Muscle of leg (tissue), 11 donors: ENCODE data around the gene PROX1. TPM values are rescaled to one million over a fixed set of nuclear protein-coding genes. Genes with fewer than 3 reads are reported as not detected.

ENCODE experiments used
- DNase-seq: peaks from one replicate; pipeline ENCODE4 v3.0.0; 2013
- H3K27ac ChIP-seq: one replicate; pipeline ENCODE4 v1.5.1; 2013; ENCODE audit warnings: mild to moderate bottlenecking, low read length, control low read depth
- H3K27me3 ChIP-seq: one replicate; pipeline ENCODE4 v1.6.1; 2013; ENCODE audit warnings: low read length; ENCODE audit not compliant: control insufficient read depth, insufficient read depth
- H3K36me3 ChIP-seq: one replicate; pipeline ENCODE4 v1.6.1; 2013; ENCODE audit warnings: low read length; ENCODE audit not compliant: control insufficient read depth, insufficient read depth
- H3K4me1 ChIP-seq: one replicate; pipeline ENCODE4 v1.6.1; 2013; ENCODE audit warnings: low read length; ENCODE audit not compliant: control insufficient read depth, insufficient read depth
- H3K4me3 ChIP-seq: one replicate; pipeline ENCODE4 v1.5.1; 2013; ENCODE audit warnings: low read length, control low read depth
- H3K9me3 ChIP-seq: replicated peaks from 2 replicates; pipeline ENCODE4 v1.6.1; 2013; ENCODE audit warnings: low read depth, low read length; ENCODE audit not compliant: control insufficient read depth
- WGBS: methylation state at CpG from one replicate; pipeline ENCODE4 v1.1.5; 2013; ENCODE audit warnings: missing lambda C conversion rate; ENCODE audit not compliant: insufficient coverage; 5-methylcytosine and 5-hydroxymethylcytosine counted together
- polyA plus RNA-seq, 8 donors: library from polyadenylated mRNA; unstranded; fragments of 120-200 nt; gene quantifications; one replicate each; pipeline versions ENCODE4 v1.2.1 to v1.2.3, GENCODE V29; 2013; ENCODE audit warnings: inconsistent platforms in 1 of 8, low replicate concordance in 1 of 8; ENCODE audit not compliant: insufficient read length in 8 of 8, insufficient read depth in 1 of 8
- total RNA-seq: library from RNA; stranded (reverse); fragments of 120-200 nt; gene quantifications from one replicate; pipeline ENCODE4 v1.2.4, GENCODE V29; 2013

PROX1 gene
- total and polyA plus RNA-seq, 9 donors, result 6.5 to 13.8 (median 10.5) TPM

DNA sequence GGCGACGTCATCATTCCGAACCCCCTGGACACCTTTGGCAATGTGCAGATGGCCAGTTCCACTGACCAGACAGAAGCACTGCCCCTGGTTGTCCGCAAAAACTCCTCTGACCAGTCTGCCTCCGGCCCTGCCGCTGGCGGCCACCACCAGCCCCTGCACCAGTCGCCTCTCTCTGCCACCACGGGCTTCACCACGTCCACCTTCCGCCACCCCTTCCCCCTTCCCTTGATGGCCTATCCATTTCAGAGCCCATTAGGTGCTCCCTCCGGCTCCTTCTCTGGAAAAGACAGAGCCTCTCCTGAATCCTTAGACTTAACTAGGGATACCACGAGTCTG is 10.0 kb downstream of the PROX1 start:
- WGBS, result 93% methylated on average over 13 of the region's 13 CpGs
- H3K9me3 ChIP-seq, result no peaks in the 10 kb centered on the region
- H3K4me3 ChIP-seq, result no peak overlapping the region
- H3K36me3 ChIP-seq, result peaks cover 8% of the 10 kb centered on the region
- peak overlapping the region; percentile 95 for H3K27ac ChIP-seq
- H3K4me1 ChIP-seq, result peaks cover 26% of the 10 kb centered on the region
- DNase-seq, result no peak
- peaks cover 4% of the 10 kb centered on the region for H3K27me3 ChIP-seq

DNA sequence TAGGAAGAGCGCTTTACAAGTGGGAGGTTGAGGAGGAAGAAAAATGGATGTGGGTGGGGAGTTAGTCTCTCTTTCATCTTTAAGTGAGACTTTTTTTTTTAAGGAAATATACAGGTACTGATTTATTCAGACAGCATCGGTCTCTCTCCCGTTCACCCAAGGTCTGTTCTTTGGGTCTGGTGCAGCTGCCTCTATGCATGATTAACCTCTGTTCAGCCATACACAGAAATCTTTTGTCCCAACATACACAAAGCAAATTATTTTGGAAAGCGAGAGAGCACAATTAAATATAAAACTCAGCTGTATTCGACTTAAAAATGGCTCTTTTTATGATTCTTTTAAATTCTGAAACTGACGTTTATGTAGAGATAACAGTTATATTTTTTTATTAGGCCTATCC is 11.0 kb downstream of the PROX1 start:
- Histone ChIP-seq H3K4me1 (peaks cover 26% of the 10 kb centered on the region), H3K27ac (no peak overlapping the region), H3K4me3 (no peak overlapping the region), H3K36me3 (peaks cover 8% of the 10 kb centered on the region), H3K27me3 (peaks cover 3% of the 10 kb centered on the region), H3K9me3 (no peaks in the 10 kb centered on the region)
- no peak for DNase-seq
- no CpG with 5 or more reads among the region's 6 CpGs for whole genome bisulfite sequencing

DNA sequence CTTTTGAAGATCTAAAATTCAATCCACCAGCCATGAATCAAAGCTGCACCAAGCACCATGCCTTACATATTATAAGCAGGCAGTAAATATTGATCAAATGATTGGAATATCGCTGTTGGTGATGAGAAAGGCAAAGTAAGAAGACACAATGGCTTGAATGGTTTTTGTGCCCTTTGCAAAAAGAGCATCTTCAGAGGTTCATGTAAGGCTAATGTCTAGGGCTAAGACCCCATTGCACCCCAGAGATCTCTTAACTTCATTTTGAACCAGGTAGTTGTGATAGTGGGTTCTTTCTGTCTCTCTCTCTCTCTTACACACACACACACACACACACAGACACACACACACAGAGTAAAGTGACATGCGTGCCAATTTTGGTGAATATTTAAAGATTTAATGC is 12.0 kb downstream of the PROX1 start:
- DNase-seq, result no peak
- Histone ChIP-seq H3K27me3 (no peaks in the 10 kb centered on the region), H3K4me1 (peaks cover 23% of the 10 kb centered on the region), H3K9me3 (no peaks in the 10 kb centered on the region), H3K4me3 (no peak overlapping the region), H3K27ac (no peak overlapping the region), H3K36me3 (peaks cover 8% of the 10 kb centered on the region)
- no CpG with 5 or more reads among the region's 2 CpGs for WGBS

DNA sequence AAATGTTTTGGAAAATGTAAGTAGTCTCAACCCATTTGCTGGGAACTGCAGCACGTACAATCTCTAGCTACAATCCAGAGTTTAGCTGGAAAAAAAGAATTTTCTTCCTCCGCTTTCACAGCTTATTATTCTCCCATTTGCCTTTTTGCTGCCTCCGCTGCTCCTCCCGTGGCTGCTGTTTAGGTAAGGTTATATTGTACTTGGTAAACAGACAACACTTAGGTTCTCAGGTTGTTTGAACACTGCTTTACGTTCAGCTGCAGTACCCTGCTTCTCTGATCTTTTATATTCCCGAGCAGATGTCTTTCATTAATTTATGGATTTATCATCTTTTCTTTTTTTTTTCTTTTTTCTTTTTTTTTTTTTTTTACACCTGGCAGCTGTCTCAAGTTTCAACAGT is 14.3 kb downstream of the PROX1 start:
- Histone ChIP-seq H3K4me1 (peaks cover 14% of the 10 kb centered on the region), H3K9me3 (no peaks in the 10 kb centered on the region), H3K36me3 (peaks cover 10% of the 10 kb centered on the region), H3K27me3 (no peaks in the 10 kb centered on the region), H3K4me3 (no peak overlapping the region), H3K27ac (peak overlapping the region; percentile 78)
- DNase-seq, result no peak
- no CpG with 5 or more reads among the region's 6 CpGs for WGBS

DNA sequence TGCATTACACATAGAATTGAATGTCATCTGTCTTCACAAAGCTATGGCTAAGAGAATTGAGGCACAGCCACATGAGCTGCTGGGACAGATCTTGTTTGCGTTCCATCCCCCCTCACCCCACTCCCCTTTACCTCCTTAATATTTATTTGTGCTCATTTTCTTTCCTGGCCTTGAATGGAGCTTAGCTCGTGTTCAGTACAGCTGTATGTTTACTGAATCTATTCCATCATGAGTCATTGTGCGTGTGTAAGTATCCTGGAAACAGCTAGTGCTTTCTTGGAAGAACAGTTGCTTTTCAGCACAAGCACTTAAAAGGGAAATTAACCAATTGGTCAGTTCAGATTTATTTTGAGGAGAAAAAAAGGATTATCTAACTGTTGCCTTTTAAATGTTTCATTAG is 14.7 kb downstream of the PROX1 start:
- H3K4me1 ChIP-seq, result peaks cover 10% of the 10 kb centered on the region
- peak; percentile 97 for DNase-seq
- H3K4me3 ChIP-seq, result no peak overlapping the region
- peaks cover 7% of the 10 kb centered on the region for H3K36me3 ChIP-seq
- no peaks in the 10 kb centered on the region for H3K9me3 ChIP-seq
- peak overlapping the region; percentile 78 for H3K27ac ChIP-seq
- WGBS, result 20% methylated on average over 1 of the region's 3 CpGs
- H3K27me3 ChIP-seq, result no peaks in the 10 kb centered on the region

DNA sequence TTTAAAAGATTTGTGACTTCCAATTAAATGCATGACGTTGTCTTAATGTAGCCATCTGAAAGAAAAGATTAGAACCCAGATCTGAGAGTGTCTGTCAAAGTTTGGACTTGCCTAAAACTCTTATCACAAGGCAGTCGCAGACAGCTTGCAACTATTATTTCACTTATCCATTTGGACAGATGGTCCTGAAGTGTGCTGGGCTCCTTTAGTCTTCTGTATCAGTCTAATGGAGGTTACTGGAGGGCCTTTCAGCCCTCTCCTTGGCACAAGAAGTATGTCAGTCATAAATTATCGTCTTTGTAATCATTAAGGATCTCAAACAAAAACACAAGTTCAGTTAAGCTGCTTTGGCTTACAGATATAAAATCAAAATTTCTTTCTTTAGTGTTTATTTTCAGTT is 15.5 kb downstream of the PROX1 start:
- H3K27me3 ChIP-seq, result no peaks in the 10 kb centered on the region
- WGBS, result no CpG with 5 or more reads among the region's 3 CpGs
- peaks cover 2% of the 10 kb centered on the region for H3K36me3 ChIP-seq
- DNase-seq, result no peak
- H3K4me3 ChIP-seq, result no peak overlapping the region
- no peaks in the 10 kb centered on the region for H3K9me3 ChIP-seq
- no peak overlapping the region for H3K27ac ChIP-seq
- peaks cover 8% of the 10 kb centered on the region for H3K4me1 ChIP-seq

DNA sequence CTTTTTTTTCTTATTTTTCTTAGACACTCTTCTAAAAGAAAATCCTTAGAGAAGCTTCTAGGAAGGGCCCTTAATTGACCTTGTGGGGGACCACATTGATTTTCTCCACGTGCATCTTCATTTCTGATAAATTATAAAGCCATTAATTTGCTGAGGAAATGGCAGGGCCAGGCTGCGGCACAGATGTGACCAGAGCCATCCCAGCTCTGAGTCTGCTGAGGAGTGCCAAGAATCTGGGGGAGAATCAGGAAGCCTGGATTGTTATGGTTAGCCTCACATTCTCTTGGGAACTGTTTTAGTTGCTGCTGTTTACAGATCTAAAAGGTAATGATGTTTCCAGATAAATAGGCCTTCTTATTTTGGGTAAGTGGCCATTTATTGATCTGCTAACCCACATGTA is 16.2 kb downstream of the PROX1 start:
- no peak overlapping the region for H3K4me3 ChIP-seq
- peak; percentile 52 for DNase-seq

DNA sequence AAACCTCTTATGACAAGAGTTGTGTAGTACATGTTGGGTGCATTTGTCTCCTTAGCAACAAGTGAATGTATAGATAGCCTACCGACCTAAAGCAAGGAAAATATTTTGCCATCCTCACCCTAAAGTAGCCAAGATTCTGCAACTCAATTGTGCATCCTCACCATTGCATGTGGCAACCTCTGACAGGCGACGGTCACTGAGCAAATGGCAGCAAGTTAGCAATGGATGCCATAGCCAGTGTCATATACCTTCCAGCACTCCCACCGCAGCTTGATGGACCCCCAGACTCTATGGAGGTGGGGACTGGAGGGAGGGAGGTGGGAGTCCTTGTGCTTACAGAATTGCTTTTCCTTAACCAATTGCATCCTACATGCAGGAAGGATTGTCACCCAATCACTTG is 17.0 kb downstream of the PROX1 start:
- peaks cover 11% of the 10 kb centered on the region for H3K4me1 ChIP-seq
- H3K27me3 ChIP-seq, result no peaks in the 10 kb centered on the region
- peaks cover 2% of the 10 kb centered on the region for H3K36me3 ChIP-seq

More for the DNA sequence above, 16.2 kb downstream of the PROX1 start:
- WGBS, result no CpG with 5 or more reads among the region's 2 CpGs
- Histone ChIP-seq H3K27ac (peak overlapping the region; percentile 25), H3K9me3 (no peaks in the 10 kb centered on the region), H3K4me1 (peaks cover 9% of the 10 kb centered on the region), H3K27me3 (no peaks in the 10 kb centered on the region), H3K36me3 (peaks cover 2% of the 10 kb centered on the region)

DNA sequence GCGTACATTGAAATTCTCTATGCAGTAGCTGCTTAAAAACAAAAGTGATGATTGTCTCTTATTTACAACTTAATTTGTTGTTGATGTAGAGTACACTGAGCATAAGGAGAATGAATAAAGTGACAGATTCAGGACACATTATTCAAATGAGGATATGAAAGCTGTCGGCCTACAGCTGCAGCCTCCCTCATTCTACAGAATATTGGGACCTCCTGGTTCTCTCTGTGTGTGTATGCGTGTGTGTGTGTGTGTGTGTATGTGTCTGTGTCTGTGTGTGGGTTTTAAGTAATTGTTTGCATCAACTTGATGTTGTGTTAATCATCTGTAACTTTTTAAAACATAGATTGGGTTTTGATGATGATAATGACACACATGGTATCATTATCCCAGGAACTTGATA is 17.9 kb downstream of the PROX1 start:
- H3K27me3 ChIP-seq, result no peaks in the 10 kb centered on the region
- DNase-seq, result no peak
- H3K9me3 ChIP-seq, result no peaks in the 10 kb centered on the region

More for the DNA sequence above, 17.0 kb downstream of the PROX1 start:
- Histone ChIP-seq H3K27ac (no peak overlapping the region), H3K9me3 (no peaks in the 10 kb centered on the region), H3K4me3 (no peak overlapping the region)
- WGBS, result 100% methylated on average over 2 of the region's 4 CpGs
- DNase-seq, result no peak

DNA sequence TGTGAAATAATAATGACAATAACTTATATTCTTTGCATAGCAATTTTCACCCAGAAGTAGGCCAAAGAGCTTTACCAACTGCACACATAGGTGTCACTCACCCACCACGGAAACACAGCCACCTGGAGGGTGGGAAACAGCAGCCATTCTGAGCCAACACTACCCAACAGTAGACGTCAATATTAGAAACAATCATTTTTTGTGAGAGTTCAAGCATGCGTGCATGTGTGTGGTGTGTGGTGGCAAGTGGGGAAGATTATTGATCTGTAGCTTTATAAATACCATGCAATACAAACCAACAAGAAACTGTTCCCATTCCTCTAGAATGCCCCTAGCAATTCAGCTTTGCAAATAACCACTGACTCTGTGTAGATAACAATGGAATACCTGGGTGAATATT is 19.1 kb downstream of the PROX1 start:
- H3K4me1 ChIP-seq, result peaks cover 9% of the 10 kb centered on the region
- no peak for DNase-seq
- H3K36me3 ChIP-seq, result peaks cover 8% of the 10 kb centered on the region
- no peak overlapping the region for H3K27ac ChIP-seq
- no CpG with 5 or more reads among the region's 3 CpGs for WGBS
- H3K9me3 ChIP-seq, result no peaks in the 10 kb centered on the region
- no peaks in the 10 kb centered on the region for H3K27me3 ChIP-seq
- H3K4me3 ChIP-seq, result no peak overlapping the region

More for the DNA sequence above, 17.9 kb downstream of the PROX1 start:
- Histone ChIP-seq H3K36me3 (peaks cover 4% of the 10 kb centered on the region), H3K4me3 (no peak overlapping the region), H3K27ac (no peak overlapping the region), H3K4me1 (peaks cover 11% of the 10 kb centered on the region)
- no CpG with 5 or more reads among the region's 3 CpGs for WGBS

DNA sequence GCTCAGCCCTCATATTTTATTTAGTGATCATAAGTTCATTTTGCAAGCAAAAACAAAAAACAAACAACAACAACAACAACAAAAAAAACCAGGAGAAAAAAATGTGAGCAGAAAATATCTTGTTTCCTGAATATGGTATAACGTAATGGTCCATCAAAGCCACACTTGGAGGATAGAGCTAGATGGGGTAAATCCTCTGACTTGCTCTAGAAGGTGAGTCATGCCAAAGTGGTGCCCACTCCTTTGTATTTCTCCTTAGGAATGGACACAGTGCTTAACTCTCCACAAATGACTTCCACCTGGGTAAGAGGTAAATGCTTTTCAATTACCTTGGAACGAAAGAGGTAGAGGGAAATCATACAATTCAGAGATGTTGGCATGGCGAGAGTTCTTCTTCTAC is 20.6 kb downstream of the PROX1 start:
- Histone ChIP-seq H3K36me3 (peaks cover 11% of the 10 kb centered on the region), H3K4me1 (peaks cover 5% of the 10 kb centered on the region), H3K4me3 (no peak overlapping the region), H3K9me3 (no peaks in the 10 kb centered on the region), H3K27ac (no peak overlapping the region), H3K27me3 (no peaks in the 10 kb centered on the region)
- WGBS, result no CpG with 5 or more reads among the region's 3 CpGs
- no peak for DNase-seq
